Upper lobe of right lung (tissue), 1 donor: ENCODE data around the gene BMPER. TPM values are rescaled to one million over a fixed set of nuclear protein-coding genes. Genes with fewer than 3 reads are reported as not detected.
A peak's percentile ranks its signal among the peaks of the same experiment; 100 is the strongest.

Experiments
- ATAC-seq: fragments of 200-7000 bp; cut with Tn5 transposase; one replicate; pipeline ENCODE4 v1.9.1; 2020; ENCODE audit warnings: mild to moderate bottlenecking, moderate library complexity
- DNase-seq: peaks from one replicate; pipeline ENCODE4 v3.0.0-alpha.2; 2020
- H3K27ac ChIP-seq: fragments of 200-600 bp; one replicate; pipeline ENCODE4 v1.8.0; 2022
- H3K27me3 ChIP-seq: fragments of 200-600 bp; one replicate; pipeline ENCODE4 v1.8.0; 2022; ENCODE audit warnings: mild to moderate bottlenecking
- H3K36me3 ChIP-seq: fragments of 200-600 bp; one replicate; pipeline ENCODE4 v1.8.0; 2022
- H3K4me1 ChIP-seq: fragments of 200-600 bp; one replicate; pipeline ENCODE4 v1.8.0; 2022
- H3K4me3 ChIP-seq: fragments of 200-600 bp; one replicate; pipeline ENCODE4 v1.8.0; 2022; ENCODE audit warnings: mild to moderate bottlenecking
- H3K9me3 ChIP-seq: fragments of 200-600 bp; one replicate; pipeline ENCODE4 v1.8.0; 2022
- intact Hi-C: fragments of 100-400 bp; cut with DNase I; formaldehyde crosslinking; loops from one replicate; pipeline ENCODE4 v1.11.0; 2022
- total RNA-seq: library from RNA; stranded (reverse); fragmentation: NEBNext Ultra II Directional; extraction: Animal tissue kit (Norgen Biotek cat#: 25700); gene quantifications from one replicate; pipeline ENCODE4 v1.2.1, GENCODE V29; 2021
- TF ChIP-seq, protein P1 (sequence below): fragments of 200-600 bp; IDR thresholded peaks from one replicate; pipeline ENCODE4 v1.8.0; 2022; ENCODE audit warnings: antibody characterized with exemption
- donor health status: DM: no; HTN: yes; CAD: no; lungs with severe emphysema.

Gene BMPER
- total RNA-seq, 1 donor from 2014 or later = 10.0 TPM

DNA sequence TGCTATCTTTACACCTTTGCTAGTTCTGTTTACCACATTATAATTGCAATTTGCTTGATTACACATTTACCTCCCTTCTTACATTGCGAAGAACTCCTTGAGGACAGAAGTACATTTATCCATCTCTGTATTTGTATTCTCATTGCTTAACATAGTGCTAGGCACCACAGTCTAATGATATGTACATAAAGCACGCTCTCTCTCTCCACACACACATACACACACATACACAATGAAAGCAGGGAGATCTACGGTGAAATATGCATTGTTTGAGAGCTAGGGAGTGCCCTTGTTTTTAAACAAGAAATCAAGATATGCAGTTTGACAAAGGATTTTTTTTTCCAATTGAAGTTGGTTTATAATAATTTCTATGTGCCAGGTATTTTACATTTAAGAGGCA is 148.7 kb downstream of the BMPER start:
- TF ChIP-seq, protein P1, sequence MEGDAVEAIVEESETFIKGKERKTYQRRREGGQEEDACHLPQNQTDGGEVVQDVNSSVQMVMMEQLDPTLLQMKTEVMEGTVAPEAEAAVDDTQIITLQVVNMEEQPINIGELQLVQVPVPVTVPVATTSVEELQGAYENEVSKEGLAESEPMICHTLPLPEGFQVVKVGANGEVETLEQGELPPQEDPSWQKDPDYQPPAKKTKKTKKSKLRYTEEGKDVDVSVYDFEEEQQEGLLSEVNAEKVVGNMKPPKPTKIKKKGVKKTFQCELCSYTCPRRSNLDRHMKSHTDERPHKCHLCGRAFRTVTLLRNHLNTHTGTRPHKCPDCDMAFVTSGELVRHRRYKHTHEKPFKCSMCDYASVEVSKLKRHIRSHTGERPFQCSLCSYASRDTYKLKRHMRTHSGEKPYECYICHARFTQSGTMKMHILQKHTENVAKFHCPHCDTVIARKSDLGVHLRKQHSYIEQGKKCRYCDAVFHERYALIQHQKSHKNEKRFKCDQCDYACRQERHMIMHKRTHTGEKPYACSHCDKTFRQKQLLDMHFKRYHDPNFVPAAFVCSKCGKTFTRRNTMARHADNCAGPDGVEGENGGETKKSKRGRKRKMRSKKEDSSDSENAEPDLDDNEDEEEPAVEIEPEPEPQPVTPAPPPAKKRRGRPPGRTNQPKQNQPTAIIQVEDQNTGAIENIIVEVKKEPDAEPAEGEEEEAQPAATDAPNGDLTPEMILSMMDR = no peak
- ATAC-seq (no peak), DNase-seq (no peak)
- Histone ChIP-seq H3K27ac (no peak overlapping the region), H3K4me1 (peaks cover 7% of the 10 kb centered on the region), H3K36me3 (no peaks in the 10 kb centered on the region), H3K4me3 (no peak overlapping the region), H3K9me3 (no peaks in the 10 kb centered on the region), H3K27me3 (no peaks in the 10 kb centered on the region)
- intact Hi-C loops = no loop called here

GRCh38 chr7:34057136-34057535 is 151.8 kb downstream of the BMPER start:
- DNase-seq = no peak
- TF ChIP-seq, protein P1 = no peak
- H3K4me1 ChIP-seq = peaks cover 7% of the 10 kb centered on the region
- no peak for ATAC-seq
- H3K9me3 ChIP-seq = no peaks in the 10 kb centered on the region
- intact Hi-C loops = no loop called here
- no peaks in the 10 kb centered on the region for H3K36me3 ChIP-seq
- H3K4me3 ChIP-seq = no peak overlapping the region
- H3K27me3 ChIP-seq = no peaks in the 10 kb centered on the region
- H3K27ac ChIP-seq = no peak overlapping the region

- Histone ChIP-seq H3K36me3 (no peaks in the 10 kb centered on the region), H3K4me3 (no peak overlapping the region), H3K9me3 (no peaks in the 10 kb centered on the region), H3K27ac (no peak overlapping the region), H3K27me3 (no peaks in the 10 kb centered on the region), H3K4me1 (peaks cover 7% of the 10 kb centered on the region)
- TF ChIP-seq, protein P1 = no peak
- intact Hi-C loops = no loop called here
- DNase-seq (no peak), ATAC-seq (peak; percentile 79)
Observed at GRCh38 chr7:34057956-34058355, 152.6 kb downstream of the BMPER start.

GRCh38 chr7:34058801-34059135 is 153.4 kb downstream of the BMPER start:
- ATAC-seq (no peak), DNase-seq (no peak)
- no peaks in the 10 kb centered on the region for H3K36me3 ChIP-seq
- peaks cover 7% of the 10 kb centered on the region for H3K4me1 ChIP-seq
- intact Hi-C loops = no loop called here
- no peaks in the 10 kb centered on the region for H3K27me3 ChIP-seq
- no peaks in the 10 kb centered on the region for H3K9me3 ChIP-seq
- H3K4me3 ChIP-seq = no peak overlapping the region
- no peak overlapping the region for H3K27ac ChIP-seq
- TF ChIP-seq, protein P1 = no peak

GRCh38 chr7:34059136-34059828 is 153.9 kb downstream of the BMPER start:
- TF ChIP-seq, protein P1 = no peak
- Histone ChIP-seq H3K9me3 (no peaks in the 10 kb centered on the region), H3K36me3 (no peaks in the 10 kb centered on the region), H3K27me3 (no peaks in the 10 kb centered on the region), H3K4me1 (peaks cover 7% of the 10 kb centered on the region), H3K4me3 (no peak overlapping the region), H3K27ac (no peak overlapping the region)
- ATAC-seq = no peak
- intact Hi-C loops = no loop called here
- DNase-seq = no peak
